ENCODE results near the gene CA11. TPM values are rescaled to one million over a fixed set of nuclear protein-coding genes. Genes with fewer than 3 reads are reported as not detected.

CA11 gene
- total RNA-seq, 1 experiment from 2014 or later: 10.8 TPM

GRCh38 chr19:48624067-48624594 is 21.9 kb downstream of the CA11 start:
- DNase-seq: peak; percentile 99
- Histone ChIP-seq H3K4me3 (ENCODE audit: insufficient read depth, low read depth, low read length) (peak overlapping the region; percentile 61), H3K27me3 (ENCODE audit: control insufficient read depth, insufficient read depth, low read length) (no peaks in the 10 kb centered on the region), H3K36me3 (replicated peaks; ENCODE audit: control insufficient read depth, insufficient read depth, low read length) (no peaks in the 10 kb centered on the region; the same call in none of the 2 replicates)

- DNase-seq: peak; percentile 54
- H3K27me3 ChIP-seq (ENCODE audit: control insufficient read depth, insufficient read depth, low read length): no peaks in the 10 kb centered on the region
Measured at GRCh38 chr19:48623556-48624066, 22.4 kb downstream of the CA11 start.

GRCh38 chr19:48619692-48620585 is 26.0 kb downstream of the CA11 start:
- peak; percentile 33 for DNase-seq
- Histone ChIP-seq H3K4me3 (ENCODE audit: insufficient read depth, low read depth, low read length) (peak overlapping the region; percentile 100), H3K36me3 (replicated peaks; ENCODE audit: control insufficient read depth, insufficient read depth, low read length) (peaks cover 27% of the 10 kb centered on the region), H3K27me3 (ENCODE audit: control insufficient read depth, insufficient read depth, low read length) (no peaks in the 10 kb centered on the region)

More at GRCh38 chr19:48623556-48624066, 22.4 kb downstream of the CA11 start:
- no peaks in the 10 kb centered on the region; the same call in none of the 2 replicates for H3K36me3 ChIP-seq (replicated peaks; ENCODE audit: control insufficient read depth, insufficient read depth, low read length)
- H3K4me3 ChIP-seq (ENCODE audit: insufficient read depth, low read depth, low read length): peak overlapping the region; percentile 30

DNA sequence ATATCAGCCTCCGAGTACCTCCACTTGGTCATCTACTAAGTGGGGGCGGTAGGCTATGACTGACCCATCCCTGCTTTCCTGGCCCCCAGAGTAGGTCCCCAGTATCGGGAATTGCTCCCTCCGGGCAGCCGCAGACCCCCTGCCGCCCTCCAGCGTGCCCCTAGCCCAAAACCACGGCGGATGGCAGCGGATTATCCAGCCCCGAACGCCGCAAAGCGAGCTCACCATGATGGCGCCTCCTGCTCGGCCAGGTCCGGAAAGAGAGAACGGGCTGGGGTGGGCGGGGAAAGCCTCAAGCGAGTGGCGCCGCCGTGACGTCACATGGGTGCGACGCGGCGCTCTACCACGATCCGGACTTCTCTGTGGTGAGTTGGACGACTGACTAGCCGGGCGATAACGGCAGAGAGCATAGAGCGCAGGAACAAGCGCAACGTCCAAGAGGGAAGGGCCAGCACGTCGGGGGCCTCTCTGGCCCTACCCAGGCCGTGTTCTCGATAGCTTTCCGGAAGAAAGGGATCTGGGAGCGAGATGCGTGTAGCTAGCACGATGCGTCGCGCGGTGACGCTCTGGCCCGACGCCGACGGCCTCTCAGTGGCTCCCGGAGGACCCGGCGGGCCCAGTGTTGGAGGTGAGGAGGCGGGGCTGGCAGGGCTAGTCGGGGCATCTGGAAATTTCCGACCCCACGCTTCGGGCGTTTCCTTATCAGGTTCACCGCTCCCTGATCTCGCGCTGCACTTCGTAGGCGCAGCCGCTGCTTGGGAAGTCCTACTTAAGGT is 26.9 kb downstream of the CA11 start, which contains the start of the genes RPL18 and SPHK2:
Gene RPL18 (minus strand): TSS at position 263 of the 776 bp plus-strand sequence. CDS start 35 bp downstream, at position 228.
Gene SPHK2 (plus strand): TSS at position 591 of the 776 bp plus-strand sequence. CDS start 1,009 bp downstream, outside the sequence.
- Histone ChIP-seq H3K4me3 (ENCODE audit: insufficient read depth, low read depth, low read length) (peak within 1 kb of the TSS; percentile 100), H3K36me3 (replicated peaks; ENCODE audit: control insufficient read depth, insufficient read depth, low read length) (peaks cover 27% of the 10 kb centered on the region), H3K27me3 (ENCODE audit: control insufficient read depth, insufficient read depth, low read length) (no peaks in the 10 kb centered on the region)
- peak; percentile 99 for DNase-seq

GRCh38 chr19:48618278-48618915 is 27.6 kb downstream of the CA11 start:
- H3K4me3 ChIP-seq (ENCODE audit: insufficient read depth, low read depth, low read length): peak overlapping the region; percentile 100

GRCh38 chr19:48617146-48617937 is 28.6 kb downstream of the CA11 start:
- Histone ChIP-seq H3K36me3 (replicated peaks; ENCODE audit: control insufficient read depth, insufficient read depth, low read length) (peaks cover 31% of the 10 kb centered on the region), H3K4me3 (ENCODE audit: insufficient read depth, low read depth, low read length) (peak overlapping the region; percentile 100), H3K27me3 (ENCODE audit: control insufficient read depth, insufficient read depth, low read length) (no peaks in the 10 kb centered on the region)
- no peak for DNase-seq

More at GRCh38 chr19:48618278-48618915, 27.6 kb downstream of the CA11 start:
- no peak for DNase-seq
- H3K27me3 ChIP-seq (ENCODE audit: control insufficient read depth, insufficient read depth, low read length): no peaks in the 10 kb centered on the region
- H3K36me3 ChIP-seq (replicated peaks; ENCODE audit: control insufficient read depth, insufficient read depth, low read length): peaks cover 31% of the 10 kb centered on the region

- DNase-seq: no peak
- Histone ChIP-seq H3K4me3 (ENCODE audit: insufficient read depth, low read depth, low read length) (no peak overlapping the region), H3K36me3 (replicated peaks; ENCODE audit: control insufficient read depth, insufficient read depth, low read length) (peaks cover 31% of the 10 kb centered on the region), H3K27me3 (ENCODE audit: control insufficient read depth, insufficient read depth, low read length) (no peaks in the 10 kb centered on the region)
Measured at GRCh38 chr19:48616491-48617056, 29.4 kb downstream of the CA11 start.

- Histone ChIP-seq H3K27me3 (ENCODE audit: control insufficient read depth, insufficient read depth, low read length) (no peaks in the 10 kb centered on the region), H3K36me3 (replicated peaks; ENCODE audit: control insufficient read depth, insufficient read depth, low read length) (peaks cover 31% of the 10 kb centered on the region), H3K4me3 (ENCODE audit: insufficient read depth, low read depth, low read length) (no peak overlapping the region)
- no peak for DNase-seq
Measured at GRCh38 chr19:48616041-48616436, 29.9 kb downstream of the CA11 start.

DNA sequence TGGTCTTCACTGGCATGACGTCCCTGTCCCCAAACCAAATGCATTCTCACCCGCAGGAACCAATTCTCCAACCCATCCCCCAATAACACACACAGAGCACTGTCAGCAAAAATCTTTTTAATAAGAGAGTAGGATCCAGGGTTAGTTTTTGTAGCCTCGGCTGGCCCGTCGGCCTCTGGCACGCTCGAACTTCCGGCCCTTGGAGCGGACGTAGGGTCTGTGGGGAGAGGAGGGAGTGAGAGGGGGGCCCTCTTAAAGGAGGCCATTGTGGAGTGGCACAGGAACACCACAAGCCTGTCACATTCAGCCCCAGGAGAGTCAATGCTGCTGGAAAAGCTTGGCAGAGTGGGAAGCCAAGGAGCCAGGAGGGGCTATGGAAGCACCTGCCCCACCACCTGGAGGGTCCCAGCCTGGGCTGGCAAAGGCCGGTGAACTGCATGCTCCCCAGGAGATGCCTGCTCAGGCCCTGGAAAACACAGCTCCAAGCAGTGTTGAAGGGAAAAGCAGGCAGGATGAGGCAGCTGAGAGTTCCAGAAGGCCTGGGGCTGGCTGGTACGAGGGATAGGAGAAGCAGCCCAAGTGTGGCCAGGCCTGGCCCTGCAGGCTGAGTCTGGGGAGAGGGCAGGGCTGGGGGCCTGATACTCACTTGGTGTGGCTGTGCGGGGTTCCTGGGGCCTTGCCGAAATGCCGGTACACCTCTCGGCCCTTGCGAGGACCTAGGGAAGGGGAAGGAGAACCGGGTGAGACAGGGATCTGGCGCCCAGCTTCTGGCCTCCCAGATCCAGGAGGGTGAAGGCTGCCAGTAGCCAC is 30.6 kb downstream of the CA11 start:
- peak; percentile 74 for DNase-seq
- no peaks in the 10 kb centered on the region for H3K27me3 ChIP-seq (ENCODE audit: control insufficient read depth, insufficient read depth, low read length)
- H3K36me3 ChIP-seq (replicated peaks; ENCODE audit: control insufficient read depth, insufficient read depth, low read length): peaks cover 31% of the 10 kb centered on the region
- no peak overlapping the region for H3K4me3 ChIP-seq (ENCODE audit: insufficient read depth, low read depth, low read length)

- DNase-seq: peak; percentile 97
- Histone ChIP-seq H3K4me3 (ENCODE audit: insufficient read depth, low read depth, low read length) (peak within 1 kb of the TSS; percentile 14), H3K36me3 (replicated peaks; ENCODE audit: control insufficient read depth, insufficient read depth, low read length) (peaks cover 31% of the 10 kb centered on the region), H3K27me3 (ENCODE audit: control insufficient read depth, insufficient read depth, low read length) (no peaks in the 10 kb centered on the region)
Measured at GRCh38 chr19:48614436-48615230, 31.4 kb downstream of the CA11 start, which contains the start of gene FAM83E. FAM83E (minus strand) TSS chr19:48615076; CDS start chr19:48613372, 1,704 bp downstream.

GRCh38 chr19:48613852-48614435 is 32.0 kb downstream of the CA11 start:
- H3K4me3 ChIP-seq (ENCODE audit: insufficient read depth, low read depth, low read length): no peak overlapping the region
- H3K27me3 ChIP-seq (ENCODE audit: control insufficient read depth, insufficient read depth, low read length): no peaks in the 10 kb centered on the region
- H3K36me3 ChIP-seq (replicated peaks; ENCODE audit: control insufficient read depth, insufficient read depth, low read length): peaks cover 31% of the 10 kb centered on the region
- DNase-seq: no peak
